SU-DHL-6 (cell line): ENCODE data around the gene LOXL4.

Experiments used
- EZH2phosphoT487 ChIP-seq: fragments of 200-600 bp; sonication (generic), shearing (Covaris generic); conservative IDR thresholded peaks from 2 replicates; pipeline ENCODE4 v1.6.1; 2018; ENCODE audit warnings: mild to moderate bottlenecking, antibody characterized with exemption, low read length, moderate library complexity, mixed read lengths
- TF ChIP-seq, protein P1 (sequence below): fragments of 200-600 bp; sonication (generic); IDR thresholded peaks from one replicate; pipeline ENCODE4 v1.5.1; 2017; ENCODE audit warnings: antibody characterized with exemption, mild to moderate bottlenecking, low read length, moderate library complexity; ENCODE audit not compliant: insufficient read depth, poor library complexity, severe bottlenecking

DNA sequence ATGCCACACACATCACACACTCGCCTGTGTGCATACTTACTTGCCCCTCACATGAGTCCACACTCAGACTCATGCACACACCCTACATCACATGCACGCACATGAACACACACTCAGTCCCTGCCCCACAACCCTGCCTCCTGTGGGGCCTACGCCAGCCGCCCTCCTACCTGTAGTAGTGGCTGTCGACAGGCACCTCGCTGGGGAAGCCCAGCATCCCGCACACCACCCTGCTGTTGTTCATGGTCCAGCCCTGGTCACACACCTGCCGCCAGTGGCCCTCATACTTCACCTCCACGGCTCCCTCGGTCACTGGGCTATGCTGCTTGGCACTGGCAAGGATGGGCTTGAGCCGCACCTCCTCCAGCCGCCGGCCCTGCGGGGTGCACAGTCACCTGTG is 7.2 kb downstream of the LOXL4 start:
- TF ChIP-seq, protein P1, sequence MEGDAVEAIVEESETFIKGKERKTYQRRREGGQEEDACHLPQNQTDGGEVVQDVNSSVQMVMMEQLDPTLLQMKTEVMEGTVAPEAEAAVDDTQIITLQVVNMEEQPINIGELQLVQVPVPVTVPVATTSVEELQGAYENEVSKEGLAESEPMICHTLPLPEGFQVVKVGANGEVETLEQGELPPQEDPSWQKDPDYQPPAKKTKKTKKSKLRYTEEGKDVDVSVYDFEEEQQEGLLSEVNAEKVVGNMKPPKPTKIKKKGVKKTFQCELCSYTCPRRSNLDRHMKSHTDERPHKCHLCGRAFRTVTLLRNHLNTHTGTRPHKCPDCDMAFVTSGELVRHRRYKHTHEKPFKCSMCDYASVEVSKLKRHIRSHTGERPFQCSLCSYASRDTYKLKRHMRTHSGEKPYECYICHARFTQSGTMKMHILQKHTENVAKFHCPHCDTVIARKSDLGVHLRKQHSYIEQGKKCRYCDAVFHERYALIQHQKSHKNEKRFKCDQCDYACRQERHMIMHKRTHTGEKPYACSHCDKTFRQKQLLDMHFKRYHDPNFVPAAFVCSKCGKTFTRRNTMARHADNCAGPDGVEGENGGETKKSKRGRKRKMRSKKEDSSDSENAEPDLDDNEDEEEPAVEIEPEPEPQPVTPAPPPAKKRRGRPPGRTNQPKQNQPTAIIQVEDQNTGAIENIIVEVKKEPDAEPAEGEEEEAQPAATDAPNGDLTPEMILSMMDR, result no peak
- TF ChIP-seq EZH2phosphoT487, result no peak
